NCI-H748 (cell line): ENCODE data around the gene SNX6.
"Not testable (repeated sequence)": the region's sequence is repeated elsewhere in the genome, so short reads cannot be mapped to it uniquely, and the experiment has no call there.

Experiments
- DNase-seq: peaks from one replicate; lab custom pipeline; 2025; ENCODE audit not compliant: unreplicated experiment; lab: John Stamatoyannopoulos, UW

Gene SNX6

DNA sequence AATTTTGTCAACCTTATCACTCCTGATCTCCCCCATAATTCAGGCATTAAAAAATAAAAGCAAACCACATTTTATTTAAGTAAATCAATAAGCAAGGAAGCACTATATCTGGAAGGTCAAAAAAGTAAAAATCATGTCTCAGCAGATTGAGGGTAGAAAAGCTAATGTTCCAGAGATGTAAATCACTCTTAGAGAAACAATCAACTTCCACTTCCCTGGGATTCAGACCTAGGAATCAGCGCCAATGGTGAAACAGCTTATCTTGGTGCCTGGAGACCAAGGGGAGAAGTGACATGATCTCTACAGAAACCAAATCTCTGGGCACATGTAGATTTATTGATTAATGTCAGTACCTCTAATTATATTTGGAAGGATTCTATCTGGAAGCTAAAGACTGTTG is 10.9 kb upstream of the SNX6 start:
- DNase-seq: no peak

DNA sequence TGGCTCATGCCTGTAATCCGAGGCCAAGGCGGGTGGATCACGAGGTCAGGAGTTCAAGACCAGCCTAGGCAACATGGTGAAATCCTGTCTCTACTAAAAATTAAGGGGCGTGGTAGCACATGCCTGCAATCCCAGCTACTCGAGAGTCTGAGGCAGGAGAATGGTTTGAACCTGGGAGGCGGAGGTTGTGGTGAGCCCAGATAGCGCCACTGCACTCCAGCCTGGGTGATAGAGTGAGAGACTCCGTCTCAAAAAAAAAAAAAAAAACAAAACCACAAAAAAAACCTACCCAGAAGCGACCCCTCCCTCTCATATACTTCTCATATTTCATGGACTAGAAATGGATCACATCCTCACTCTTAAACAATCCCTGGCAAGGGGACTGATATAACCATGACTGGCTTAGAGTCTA is 4.4 kb upstream of the SNX6 start:
- not testable (repeated sequence) for DNase-seq

DNA sequence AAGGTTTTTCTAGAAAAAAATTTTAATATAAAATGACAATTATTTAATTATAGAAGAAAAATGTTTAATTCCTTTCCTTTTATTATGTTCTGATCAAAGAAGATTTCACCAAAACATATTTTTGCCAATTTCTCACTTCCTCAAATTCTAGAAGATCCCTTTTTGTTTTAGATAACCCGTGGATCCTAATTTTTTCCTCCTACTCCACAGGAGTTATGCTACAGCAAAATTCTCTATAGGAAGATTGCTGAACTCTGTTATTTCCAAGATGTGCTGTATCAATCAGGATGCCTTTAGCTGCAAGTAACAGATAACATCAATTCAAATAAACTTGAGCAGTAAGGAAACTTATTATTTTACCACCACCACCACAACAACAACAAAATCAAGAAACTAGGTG is 3.8 kb upstream of the SNX6 start:
- no peak for DNase-seq

DNA sequence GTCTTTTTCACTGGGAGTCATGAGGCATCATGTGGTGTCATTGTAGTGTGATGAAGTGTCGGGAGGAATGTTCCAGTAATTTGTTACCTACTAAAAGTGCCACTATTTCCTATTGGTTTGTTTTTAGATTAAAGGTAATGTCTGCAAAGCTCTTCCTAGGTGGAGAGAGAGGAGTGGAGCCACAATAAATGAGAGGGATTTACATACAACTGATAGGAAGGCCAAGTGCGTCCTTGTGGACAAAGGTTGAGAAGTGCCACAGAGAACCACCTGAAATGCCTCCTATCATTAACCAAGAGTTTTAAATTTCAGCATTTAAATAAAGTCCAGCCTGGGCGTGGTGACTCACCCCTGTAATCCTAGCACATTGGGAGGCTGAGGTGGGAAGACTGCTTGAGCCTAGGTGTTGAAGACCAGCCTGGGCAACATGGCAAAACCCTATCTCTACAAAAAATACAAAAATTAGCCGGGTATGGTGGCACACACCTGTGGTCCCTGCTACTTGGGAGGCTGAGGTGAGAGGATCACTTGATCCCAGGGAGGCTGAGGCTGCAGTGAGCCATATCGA is 2.5 kb upstream of the SNX6 start:
- DNase-seq: no peak

DNA sequence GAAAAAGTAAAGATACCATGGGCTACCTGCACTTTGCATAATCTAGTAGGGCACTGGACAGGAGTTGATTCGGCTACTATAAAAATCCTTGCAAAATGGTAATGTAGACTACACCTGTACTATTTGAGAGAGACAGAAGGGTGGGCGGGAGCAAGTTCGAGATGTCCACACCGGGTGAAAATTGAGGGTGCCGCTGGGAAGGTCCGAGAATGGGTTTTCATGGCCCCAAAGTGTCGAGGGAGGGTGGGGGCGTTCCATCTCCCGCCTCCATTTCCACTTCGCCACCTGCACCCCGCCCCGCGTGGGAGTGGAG is 648 bp downstream of the SNX6 start:
- DNase-seq: no peak

DNA sequence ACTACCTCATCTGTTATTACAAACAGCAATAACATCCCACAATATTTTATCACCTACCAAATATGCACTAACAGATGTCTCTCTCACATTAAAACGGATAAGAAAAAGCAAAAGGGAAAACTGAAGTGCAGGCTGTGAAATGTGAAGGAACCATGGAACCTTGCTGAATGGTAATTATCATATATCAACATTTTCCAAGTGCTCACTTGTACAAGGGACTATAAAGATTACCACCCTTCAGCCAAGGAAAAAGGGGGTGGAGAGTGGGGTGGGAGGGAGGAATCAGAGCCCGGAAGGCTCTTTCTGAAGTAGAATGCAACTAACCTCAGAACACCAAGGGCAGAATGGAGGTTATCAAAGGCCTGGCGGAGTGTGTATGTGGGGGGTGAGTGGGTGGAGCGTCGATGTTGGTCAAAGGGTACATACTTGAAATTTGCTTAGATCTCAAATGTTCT is 1.2 kb downstream of the SNX6 start:
- DNase-seq: peak; percentile 30

DNA sequence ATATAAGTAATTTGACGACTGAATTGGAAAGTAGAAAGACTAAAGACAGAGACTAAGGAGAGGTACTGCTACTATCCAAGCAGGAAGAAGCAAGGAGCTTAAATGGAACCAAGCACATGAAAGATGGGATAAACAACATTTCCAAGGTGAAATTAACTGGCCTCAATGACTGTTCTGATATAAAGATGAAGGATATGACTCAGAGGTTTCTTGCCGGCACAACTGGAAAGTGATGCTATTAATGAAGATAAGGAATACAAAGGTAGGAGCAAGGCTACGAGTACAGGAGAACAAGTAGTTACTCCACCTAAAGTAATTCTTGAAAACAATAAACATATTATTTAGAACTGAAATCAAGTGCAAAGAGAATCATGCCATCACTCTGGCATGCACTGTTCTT is 6.4 kb downstream of the SNX6 start:
- DNase-seq: no peak

DNA sequence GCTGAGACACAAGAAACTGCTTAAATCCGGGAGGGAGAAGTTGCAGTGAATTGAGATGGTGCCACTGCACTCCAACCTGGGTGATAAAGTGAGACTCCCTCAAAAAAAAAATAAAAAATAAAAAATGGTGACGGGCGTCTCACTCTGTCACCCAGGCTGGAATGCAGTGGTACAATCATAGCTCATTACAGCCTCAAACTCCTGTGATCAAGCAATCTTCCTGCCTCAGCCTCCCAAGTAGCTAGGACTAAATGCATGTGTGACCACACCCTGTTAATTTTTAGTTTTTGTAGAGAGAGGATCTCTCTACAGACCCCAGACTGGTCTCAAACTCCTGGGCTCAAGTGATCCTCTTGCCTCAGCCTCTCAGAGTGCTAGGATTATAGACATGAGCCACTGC is 9.1 kb downstream of the SNX6 start:
- no peak for DNase-seq

DNA sequence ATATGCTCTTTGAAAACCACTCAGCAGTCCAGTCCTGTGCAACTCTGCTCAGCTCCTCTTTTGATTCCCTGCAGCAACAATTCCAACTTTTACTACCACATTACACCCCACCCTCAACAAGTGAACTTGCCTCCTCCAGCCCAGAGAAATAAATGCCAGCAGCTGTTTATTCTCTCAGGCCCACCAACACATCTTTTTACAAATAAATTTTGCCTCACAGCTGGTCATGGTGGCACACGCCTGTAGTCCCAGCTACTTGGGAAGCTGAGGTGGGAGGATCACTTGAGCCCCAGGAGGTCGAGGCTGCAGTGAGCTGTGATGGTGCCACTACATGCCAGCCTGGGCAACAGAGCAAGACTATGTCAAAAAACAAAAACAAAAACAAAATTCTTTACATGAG is 9.8 kb downstream of the SNX6 start:
- DNase-seq: no peak

DNA sequence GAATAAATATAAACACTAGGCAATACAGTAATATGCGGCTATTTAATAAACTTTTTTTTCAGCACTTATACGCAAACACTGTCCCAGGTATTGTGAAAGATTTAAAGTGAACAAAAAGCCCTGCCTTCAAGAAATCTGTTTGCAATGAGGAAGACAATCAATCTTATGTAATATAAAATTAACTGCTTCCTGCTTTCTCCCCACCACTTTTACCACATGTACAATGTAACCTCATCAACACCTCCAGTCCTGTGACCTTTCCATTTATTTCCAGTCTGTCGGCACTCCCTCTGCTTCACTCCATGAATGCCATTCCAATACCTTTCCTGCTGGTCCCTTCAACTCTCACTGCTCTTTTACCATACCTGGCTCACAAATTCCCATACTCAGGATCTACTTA is 10.5 kb downstream of the SNX6 start:
- DNase-seq: no peak

DNA sequence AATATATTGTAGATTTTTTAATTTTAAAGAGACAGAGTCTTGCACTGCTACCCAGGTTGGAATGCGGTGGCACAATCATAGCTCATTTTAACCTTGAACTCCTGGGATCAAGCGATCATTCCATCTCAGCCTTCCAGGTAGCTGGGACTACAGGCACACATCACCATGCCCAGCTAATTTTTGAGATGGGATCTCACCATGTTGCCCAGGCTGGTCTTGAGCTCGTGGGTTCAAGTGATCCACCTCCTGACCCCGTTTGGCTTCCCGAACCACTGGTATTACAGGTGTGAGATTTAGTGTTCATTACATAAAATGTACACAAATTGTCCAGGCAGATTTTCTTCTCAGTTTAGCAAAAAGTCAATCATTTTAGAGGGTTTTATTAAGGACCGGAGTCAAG is 13.6 kb downstream of the SNX6 start:
- DNase-seq: no peak

DNA sequence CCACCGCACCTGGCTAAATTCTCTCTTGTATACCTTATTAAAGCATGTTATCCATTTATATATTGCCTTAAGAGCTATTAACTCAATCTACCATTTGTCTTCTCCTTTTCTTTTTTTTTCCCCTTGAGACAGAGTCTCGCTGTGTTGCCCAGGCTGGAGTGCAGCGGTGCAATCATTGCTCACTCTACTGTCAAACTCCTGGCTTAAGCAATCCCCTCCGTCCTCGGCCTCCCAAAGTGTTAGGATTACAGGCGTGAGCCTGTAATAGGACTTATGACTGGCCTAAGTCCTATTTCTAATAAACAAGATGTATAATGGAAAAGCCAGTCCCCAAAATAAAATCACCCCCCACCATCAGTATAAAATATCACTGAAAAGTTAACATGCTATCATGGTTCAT is 14.4 kb downstream of the SNX6 start:
- DNase-seq: no peak

DNA sequence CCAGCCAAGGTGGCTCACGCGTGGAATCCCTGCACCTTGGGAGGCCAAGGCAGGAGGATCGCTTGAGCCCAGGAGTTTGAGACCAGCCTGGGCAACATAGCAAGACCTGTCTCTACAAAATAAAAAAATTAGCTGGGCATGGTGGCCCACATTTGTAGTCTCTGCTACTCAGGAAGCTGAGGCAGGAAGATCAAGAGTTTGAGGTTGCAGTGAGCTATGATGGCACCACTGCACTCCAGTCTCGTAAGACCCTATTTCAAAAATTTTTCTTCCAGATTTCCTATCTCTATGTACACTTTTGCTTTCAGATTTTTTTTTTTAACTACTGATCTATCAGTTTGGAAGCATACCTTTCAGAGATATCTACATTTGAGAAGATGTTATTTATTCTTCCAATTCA is 15.3 kb downstream of the SNX6 start:
- no peak for DNase-seq

DNA sequence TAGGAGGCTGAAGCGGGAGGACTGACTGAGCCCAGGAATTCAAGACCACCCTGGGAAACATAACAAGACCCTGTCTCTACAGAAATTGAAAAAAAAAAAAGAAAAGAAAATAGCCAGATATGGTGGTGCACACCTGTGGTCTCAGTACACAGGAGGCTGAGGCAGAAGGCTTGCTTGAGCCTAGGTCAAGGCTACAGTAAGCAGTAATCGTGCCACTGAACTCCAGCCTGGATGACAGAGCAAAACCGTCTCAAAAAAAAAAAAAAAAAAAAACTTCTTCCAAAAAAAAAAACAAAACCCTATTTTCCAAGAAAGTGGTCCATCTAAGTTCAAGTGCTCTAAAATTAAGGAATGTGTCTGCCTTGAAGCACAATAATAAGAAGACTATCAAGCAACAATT is 19.8 kb downstream of the SNX6 start:
- DNase-seq: no peak

DNA sequence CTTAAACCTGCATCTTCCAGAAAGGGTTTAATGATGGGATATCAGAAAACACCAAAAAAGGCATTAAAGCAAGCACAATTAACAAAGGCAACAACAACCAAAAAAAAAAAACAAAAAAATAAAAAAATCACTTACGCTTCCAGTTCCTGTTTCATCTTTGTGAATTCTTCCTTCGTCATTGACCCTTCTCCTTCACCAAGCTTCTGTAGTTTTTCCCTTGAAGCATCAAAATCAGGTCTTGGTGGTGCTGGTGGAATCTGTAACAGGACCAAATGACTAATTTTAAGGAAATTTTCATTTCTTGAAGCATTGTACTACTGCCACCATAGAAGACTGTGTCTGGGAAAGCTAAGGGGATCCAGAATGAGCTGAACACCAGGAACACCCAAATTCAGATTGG is 24.5 kb downstream of the SNX6 start:
- no peak for DNase-seq

DNA sequence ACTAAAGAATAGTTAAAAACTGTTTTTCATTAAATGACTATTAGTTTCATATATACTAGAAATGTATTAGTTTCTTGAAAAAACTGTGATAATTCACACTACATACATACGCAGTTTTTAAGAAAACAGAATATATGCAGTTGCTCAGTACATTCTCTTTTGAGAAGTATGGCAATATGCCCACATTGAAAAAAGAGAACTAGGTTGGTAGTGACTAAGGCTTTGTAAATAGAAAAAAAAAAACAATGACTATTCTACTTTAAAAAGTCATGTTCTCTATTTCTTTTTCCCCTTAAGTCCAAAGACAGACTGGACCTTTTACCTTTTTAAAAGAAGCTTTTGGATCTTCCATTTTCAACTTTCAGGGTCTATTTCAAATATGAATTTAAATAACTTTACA is 25.0 kb downstream of the SNX6 start:
- no peak for DNase-seq

DNA sequence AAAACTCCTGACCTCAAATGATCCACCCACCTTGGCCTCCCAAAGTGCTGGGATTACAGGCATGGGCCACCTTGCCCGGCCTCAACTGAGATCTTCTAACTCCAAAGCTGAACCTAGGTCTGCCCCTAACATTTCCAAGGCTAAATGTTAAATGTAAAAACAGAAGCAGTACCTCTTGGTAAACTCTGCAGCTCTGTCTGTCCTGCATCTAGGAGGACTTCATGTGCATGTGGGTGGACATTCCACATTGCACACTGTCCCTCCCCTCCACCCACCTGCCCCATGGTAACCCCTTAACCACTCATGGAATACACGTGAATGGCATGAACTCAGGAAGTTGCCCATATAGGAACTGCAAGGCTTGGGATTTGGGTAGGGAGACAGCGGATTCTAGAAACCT is 33.1 kb downstream of the SNX6 start:
- no peak for DNase-seq

DNA sequence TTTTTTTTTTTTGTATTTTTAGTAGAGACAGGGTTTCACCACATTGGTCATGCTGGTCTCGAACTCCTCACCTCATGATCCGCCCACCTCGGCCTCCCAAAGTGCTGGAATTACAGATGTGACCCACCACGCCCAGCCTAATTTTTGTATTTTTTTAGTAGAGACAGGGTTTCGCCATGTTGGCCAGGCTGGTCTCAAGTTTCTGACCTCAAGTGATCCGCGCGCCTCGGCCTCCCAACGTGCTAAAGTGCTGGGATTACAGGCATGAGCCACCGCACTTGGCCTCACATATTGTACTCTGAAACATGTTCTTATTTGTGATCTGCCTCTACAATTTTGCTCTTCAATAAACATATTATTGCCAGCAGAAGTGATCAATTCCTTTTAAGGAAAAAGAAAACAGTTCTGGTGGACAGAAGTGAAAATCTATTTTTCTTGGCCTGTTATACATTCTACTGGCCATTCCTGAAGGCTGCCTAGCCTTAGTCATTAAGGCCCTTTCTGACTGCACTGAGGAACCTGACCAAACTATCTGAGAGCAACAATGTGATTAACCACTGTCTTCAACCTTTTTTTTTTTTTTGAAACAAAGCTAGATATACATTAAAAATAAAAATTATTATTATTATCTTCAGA is 36.1 kb downstream of the SNX6 start:
- DNase-seq: no peak

DNA sequence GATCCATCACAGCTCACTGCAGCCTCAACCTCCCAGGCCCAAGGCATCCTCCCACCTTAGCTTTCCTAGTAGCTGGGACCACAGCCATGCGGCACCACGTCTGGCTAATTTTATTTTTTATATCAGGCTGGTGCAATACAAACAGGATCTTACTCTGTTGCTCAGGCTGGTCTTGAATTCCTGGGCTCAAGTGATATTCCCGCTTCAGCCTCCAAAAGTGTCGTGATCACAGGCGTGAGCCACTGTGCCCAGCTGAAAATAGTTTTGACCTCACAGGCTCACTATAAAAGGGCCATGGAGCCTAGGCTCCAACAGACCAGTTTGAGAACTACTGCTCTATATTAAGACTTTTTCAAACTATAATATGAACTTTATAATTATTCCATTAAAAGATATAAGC is 37.3 kb downstream of the SNX6 start:
- DNase-seq: no peak

DNA sequence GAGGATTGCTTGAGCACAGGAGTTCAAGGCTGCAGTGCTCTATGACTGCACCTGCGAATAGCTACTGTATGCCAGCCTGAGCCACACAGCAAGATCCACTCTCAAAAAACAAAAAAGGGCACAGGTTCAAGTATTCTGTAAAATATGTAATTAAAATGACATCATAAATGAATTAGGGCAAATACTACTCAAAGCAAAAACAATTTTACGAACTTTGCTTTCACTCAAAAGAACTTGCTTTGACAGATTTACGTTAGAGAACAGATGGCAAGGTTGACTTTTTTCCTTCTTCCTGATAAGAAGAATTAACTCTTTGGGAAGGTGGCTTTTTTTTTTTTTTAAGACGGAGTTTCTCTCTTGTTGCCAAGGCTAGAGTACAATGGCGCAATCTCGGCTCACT is 46.4 kb downstream of the SNX6 start:
- DNase-seq: no peak

DNA sequence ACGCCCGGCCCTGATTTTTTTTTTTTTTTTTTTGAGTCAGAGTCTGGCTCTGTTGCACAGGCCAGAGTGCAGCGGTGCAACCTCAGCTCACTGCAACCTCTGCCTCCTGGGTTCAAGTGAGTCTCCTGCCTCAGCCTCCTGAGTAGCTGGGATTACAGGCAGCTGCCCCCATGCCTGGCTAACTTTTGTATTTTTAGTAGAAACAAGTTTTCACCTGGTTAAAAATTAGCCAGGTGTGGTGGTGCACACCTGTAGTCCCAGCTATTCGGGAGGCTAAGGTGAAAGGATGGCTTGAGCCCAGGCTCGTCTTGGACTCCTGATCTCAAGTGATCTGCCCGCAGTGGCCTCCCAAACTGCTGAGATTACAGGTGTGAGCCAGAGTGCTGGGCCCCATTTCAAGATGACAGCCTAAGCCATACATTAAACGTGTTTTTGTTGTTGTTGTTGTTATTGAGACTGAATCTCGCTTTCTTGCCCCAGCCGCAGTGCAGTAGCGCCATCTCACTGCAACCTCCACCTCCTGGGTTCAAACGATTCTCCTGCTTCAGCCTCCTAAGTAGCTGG is 47.7 kb downstream of the SNX6 start:
- DNase-seq: no peak

DNA sequence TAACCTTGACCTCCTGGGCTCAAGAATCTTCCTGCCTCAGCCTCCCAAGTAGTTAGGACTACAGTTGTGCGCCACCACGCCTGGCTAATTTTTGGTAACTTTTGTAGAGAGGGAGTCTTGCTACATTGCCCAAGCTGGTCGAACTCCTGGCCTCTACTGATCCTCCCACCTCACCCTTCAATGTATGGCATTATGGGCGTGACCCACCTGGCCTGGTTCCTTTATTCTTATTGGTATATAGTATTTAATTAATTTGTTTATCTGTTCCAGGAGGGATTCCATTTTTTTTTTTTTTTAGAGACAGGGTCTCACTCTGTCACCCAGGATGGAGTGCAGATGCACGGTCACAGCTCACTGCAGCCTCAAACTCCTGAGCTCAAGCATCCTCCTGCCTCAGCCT is 49.6 kb downstream of the SNX6 start:
- no peak for DNase-seq

DNA sequence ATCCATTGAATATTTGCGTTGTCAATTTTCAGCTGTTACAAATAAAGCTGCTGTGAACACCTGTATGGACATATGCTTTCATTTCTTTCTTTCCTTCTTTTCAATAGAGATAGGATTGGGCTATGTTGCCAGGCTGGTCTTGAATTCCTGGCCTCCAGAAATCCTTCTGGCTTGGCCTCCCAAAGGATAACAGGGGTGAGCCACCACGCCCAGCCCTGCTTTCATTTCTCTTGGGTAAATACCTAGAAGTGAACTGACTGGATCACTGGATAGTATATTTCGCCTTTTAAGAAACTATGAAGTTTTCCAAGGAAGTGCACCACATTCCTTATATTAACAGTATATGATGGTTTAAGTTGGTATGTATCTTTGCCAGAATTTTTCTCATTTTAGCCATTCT is 58.2 kb downstream of the SNX6 start:
- DNase-seq: no peak
